ENCODE measurements around the gene SLC4A5. TPM values are rescaled to one million over a fixed set of nuclear protein-coding genes. Genes with fewer than 3 reads are reported as not detected.

Gene SLC4A5
- total and polyA plus RNA-seq, 4 donors: 1.2 to 22.3 (median 3.2) TPM

GRCh38 chr2:74379851-74380789 lies 36.9 kb upstream of the SLC4A5 start, which contains the start of gene DCTN1:
DCTN1 (minus strand) TSS chr2:74380311; CDS start chr2:74380037, 274 bp downstream.
- Histone ChIP-seq H3K27me3 (ENCODE audit: control insufficient read depth, insufficient read depth, low read length) (no peaks in the 10 kb centered on the region), H3K9me3 (ENCODE audit: control insufficient read depth, insufficient read depth, low read length) (no peaks in the 10 kb centered on the region), H3K36me3 (ENCODE audit: control insufficient read depth, insufficient read depth, low read length) (peaks cover 27% of the 10 kb centered on the region), H3K27ac (ENCODE audit: low read depth, low read length) (no peak within 1 kb of the TSS), H3K4me3 (ENCODE audit: low read depth, low read length) (peak within 1 kb of the TSS; percentile 38), H3K4me1 (ENCODE audit: control insufficient read depth, insufficient read depth, low read length) (peaks cover 33% of the 10 kb centered on the region)
- WGBS (ENCODE audit: insufficient coverage): 13% methylated on average over 12 of the region's 14 CpGs
- DNase-seq (ENCODE audit: low read depth in 4 of 6, low spot score in 6 of 6): peak; percentile 61 to 92 (median 72)

GRCh38 chr2:74378007-74378406 lies 34.8 kb upstream of the SLC4A5 start:
- H3K4me3 ChIP-seq (ENCODE audit: low read depth, low read length): no peak overlapping the region

GRCh38 chr2:74375838-74376237 lies 32.6 kb upstream of the SLC4A5 start:
- Histone ChIP-seq H3K27me3 (ENCODE audit: control insufficient read depth, insufficient read depth, low read length) (no peaks in the 10 kb centered on the region), H3K36me3 (ENCODE audit: control insufficient read depth, insufficient read depth, low read length) (peaks cover 44% of the 10 kb centered on the region), H3K9me3 (ENCODE audit: control insufficient read depth, insufficient read depth, low read length) (no peaks in the 10 kb centered on the region), H3K27ac (ENCODE audit: low read depth, low read length) (no peak overlapping the region), H3K4me1 (ENCODE audit: control insufficient read depth, insufficient read depth, low read length) (peaks cover 62% of the 10 kb centered on the region), H3K4me3 (ENCODE audit: low read depth, low read length) (no peak overlapping the region)
- no peak for DNase-seq (ENCODE audit: low read depth in 4 of 6, low spot score in 6 of 6)
- WGBS (ENCODE audit: insufficient coverage): 86% methylated on average over 1 of the region's 2 CpGs

More at GRCh38 chr2:74378007-74378406, 34.8 kb upstream of the SLC4A5 start:
- peaks cover 27% of the 10 kb centered on the region for H3K36me3 ChIP-seq (ENCODE audit: control insufficient read depth, insufficient read depth, low read length)
- H3K4me1 ChIP-seq (ENCODE audit: control insufficient read depth, insufficient read depth, low read length): peaks cover 54% of the 10 kb centered on the region
- no peak overlapping the region for H3K27ac ChIP-seq (ENCODE audit: low read depth, low read length)
- no peaks in the 10 kb centered on the region for H3K27me3 ChIP-seq (ENCODE audit: control insufficient read depth, insufficient read depth, low read length)
- 91% methylated on average over 6 of the region's 10 CpGs for WGBS (ENCODE audit: insufficient coverage)
- DNase-seq (ENCODE audit: low read depth in 4 of 6, low spot score in 6 of 6): no peak
- no peaks in the 10 kb centered on the region for H3K9me3 ChIP-seq (ENCODE audit: control insufficient read depth, insufficient read depth, low read length)

- peak; percentile 56 to 98 (median 86) for DNase-seq (ENCODE audit: low read depth in 4 of 6, low spot score in 6 of 6)
- WGBS (ENCODE audit: insufficient coverage): 31% methylated on average over 19 of the region's 19 CpGs
Observed at GRCh38 chr2:74374509-74375205, 31.4 kb upstream of the SLC4A5 start.

GRCh38 chr2:74373985-74374384 lies 30.8 kb upstream of the SLC4A5 start:
- Histone ChIP-seq H3K36me3 (ENCODE audit: control insufficient read depth, insufficient read depth, low read length) (peaks cover 62% of the 10 kb centered on the region), H3K4me3 (ENCODE audit: low read depth, low read length) (peak overlapping the region; percentile 66), H3K27me3 (ENCODE audit: control insufficient read depth, insufficient read depth, low read length) (no peaks in the 10 kb centered on the region), H3K9me3 (ENCODE audit: control insufficient read depth, insufficient read depth, low read length) (no peaks in the 10 kb centered on the region), H3K4me1 (ENCODE audit: control insufficient read depth, insufficient read depth, low read length) (peaks cover 46% of the 10 kb centered on the region), H3K27ac (ENCODE audit: low read depth, low read length) (peak overlapping the region; percentile 77)
- whole genome bisulfite sequencing (ENCODE audit: insufficient coverage): 14% methylated on average over 5 of the region's 8 CpGs
- DNase-seq (ENCODE audit: low read depth in 4 of 6, low spot score in 6 of 6): no peak

More at GRCh38 chr2:74374509-74375205, 31.4 kb upstream of the SLC4A5 start:
- peak overlapping the region; percentile 77 for H3K27ac ChIP-seq (ENCODE audit: low read depth, low read length)
- peaks cover 50% of the 10 kb centered on the region for H3K4me1 ChIP-seq (ENCODE audit: control insufficient read depth, insufficient read depth, low read length)
- H3K36me3 ChIP-seq (ENCODE audit: control insufficient read depth, insufficient read depth, low read length): peaks cover 55% of the 10 kb centered on the region
- H3K4me3 ChIP-seq (ENCODE audit: low read depth, low read length): peak overlapping the region; percentile 66
- H3K27me3 ChIP-seq (ENCODE audit: control insufficient read depth, insufficient read depth, low read length): no peaks in the 10 kb centered on the region
- no peaks in the 10 kb centered on the region for H3K9me3 ChIP-seq (ENCODE audit: control insufficient read depth, insufficient read depth, low read length)

GRCh38 chr2:74373221-74373676 lies 30.0 kb upstream of the SLC4A5 start:
- 68% methylated on average over 2 of the region's 5 CpGs for WGBS (ENCODE audit: insufficient coverage)
- peaks cover 46% of the 10 kb centered on the region for H3K4me1 ChIP-seq (ENCODE audit: control insufficient read depth, insufficient read depth, low read length)
- peak overlapping the region; percentile 66 for H3K4me3 ChIP-seq (ENCODE audit: low read depth, low read length)
- DNase-seq (ENCODE audit: low read depth in 4 of 6, low spot score in 6 of 6): peak in 1 of 6 donors; percentile 16
- H3K36me3 ChIP-seq (ENCODE audit: control insufficient read depth, insufficient read depth, low read length): peaks cover 69% of the 10 kb centered on the region
- no peaks in the 10 kb centered on the region for H3K27me3 ChIP-seq (ENCODE audit: control insufficient read depth, insufficient read depth, low read length)
- no peak overlapping the region for H3K27ac ChIP-seq (ENCODE audit: low read depth, low read length)
- no peaks in the 10 kb centered on the region for H3K9me3 ChIP-seq (ENCODE audit: control insufficient read depth, insufficient read depth, low read length)

GRCh38 chr2:74372674-74373073 lies 29.5 kb upstream of the SLC4A5 start:
- Histone ChIP-seq H3K4me3 (ENCODE audit: low read depth, low read length) (no peak overlapping the region), H3K9me3 (ENCODE audit: control insufficient read depth, insufficient read depth, low read length) (no peaks in the 10 kb centered on the region), H3K36me3 (ENCODE audit: control insufficient read depth, insufficient read depth, low read length) (peaks cover 70% of the 10 kb centered on the region), H3K27me3 (ENCODE audit: control insufficient read depth, insufficient read depth, low read length) (no peaks in the 10 kb centered on the region), H3K4me1 (ENCODE audit: control insufficient read depth, insufficient read depth, low read length) (peaks cover 41% of the 10 kb centered on the region), H3K27ac (ENCODE audit: low read depth, low read length) (no peak overlapping the region)
- DNase-seq (ENCODE audit: low read depth in 4 of 6, low spot score in 6 of 6): no peak
- 94% methylated on average over 4 of the region's 6 CpGs for WGBS (ENCODE audit: insufficient coverage)

- DNase-seq (ENCODE audit: low read depth in 4 of 6, low spot score in 6 of 6): no peak
- no peak overlapping the region for H3K4me3 ChIP-seq (ENCODE audit: low read depth, low read length)
- WGBS (ENCODE audit: insufficient coverage): 100% methylated on average over 8 of the region's 9 CpGs
- no peak overlapping the region for H3K27ac ChIP-seq (ENCODE audit: low read depth, low read length)
- no peaks in the 10 kb centered on the region for H3K9me3 ChIP-seq (ENCODE audit: control insufficient read depth, insufficient read depth, low read length)
- no peaks in the 10 kb centered on the region for H3K27me3 ChIP-seq (ENCODE audit: control insufficient read depth, insufficient read depth, low read length)
- H3K4me1 ChIP-seq (ENCODE audit: control insufficient read depth, insufficient read depth, low read length): peaks cover 40% of the 10 kb centered on the region
- peaks cover 72% of the 10 kb centered on the region for H3K36me3 ChIP-seq (ENCODE audit: control insufficient read depth, insufficient read depth, low read length)
Observed at GRCh38 chr2:74371421-74371820, 28.2 kb upstream of the SLC4A5 start.

- no peaks in the 10 kb centered on the region for H3K27me3 ChIP-seq (ENCODE audit: control insufficient read depth, insufficient read depth, low read length)
- no peak overlapping the region for H3K27ac ChIP-seq (ENCODE audit: low read depth, low read length)
- no peak overlapping the region for H3K4me3 ChIP-seq (ENCODE audit: low read depth, low read length)
- DNase-seq (ENCODE audit: low read depth in 4 of 6, low spot score in 6 of 6): no peak
- H3K36me3 ChIP-seq (ENCODE audit: control insufficient read depth, insufficient read depth, low read length): peaks cover 76% of the 10 kb centered on the region
- 94% methylated on average over 3 of the region's 7 CpGs for WGBS (ENCODE audit: insufficient coverage)
- peaks cover 29% of the 10 kb centered on the region for H3K4me1 ChIP-seq (ENCODE audit: control insufficient read depth, insufficient read depth, low read length)
- H3K9me3 ChIP-seq (ENCODE audit: control insufficient read depth, insufficient read depth, low read length): no peaks in the 10 kb centered on the region
Observed at GRCh38 chr2:74369976-74370375, 26.8 kb upstream of the SLC4A5 start.
